ENCODE data around the gene THAP2. TPM values are rescaled to one million over a fixed set of nuclear protein-coding genes. Genes with fewer than 3 reads are reported as not detected.

THAP2 gene
- total and polyA plus RNA-seq, 2 experiments from 2014 or later = 4.7 to 16.5 TPM

DNA sequence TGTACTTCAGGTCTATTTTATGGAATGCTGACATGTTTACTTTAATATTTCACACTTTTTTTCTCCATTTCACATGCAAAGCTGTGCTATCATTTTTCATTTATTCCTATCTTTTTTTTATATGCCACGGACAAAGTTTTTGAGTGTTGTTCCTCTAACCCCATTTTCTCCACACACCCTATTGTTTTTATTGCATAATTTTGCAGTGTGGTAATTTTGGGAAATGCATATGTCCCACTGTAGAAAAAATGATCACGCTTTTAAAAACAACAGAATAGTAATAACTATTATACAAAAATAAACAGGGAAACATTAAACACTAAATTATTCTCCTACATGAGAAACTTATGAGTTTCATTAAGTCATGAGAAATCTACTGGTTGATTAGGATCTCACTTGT is 14.7 kb upstream of the THAP2 start:
- Histone ChIP-seq H3K9me2 (ENCODE audit: insufficient read depth) (no peaks in the 10 kb centered on the region), H3K27ac (ENCODE audit: low read depth) (no peak overlapping the region), H3K4me3 (no peak overlapping the region), H2AFZ (no peak overlapping the region), H3K4me2 (no peak overlapping the region), H3K36me3 (ENCODE audit: insufficient read depth) (peaks cover 32% of the 10 kb centered on the region), H3F3A (replicated peaks; ENCODE audit: low read depth) (no peaks in the 10 kb centered on the region), H3K4me1 (ENCODE audit: insufficient read depth) (no peaks in the 10 kb centered on the region), H3K27me3 (ENCODE audit: insufficient read depth) (no peaks in the 10 kb centered on the region), H3K79me2 (replicated peaks; ENCODE audit: insufficient read depth) (peaks cover 69% of the 10 kb centered on the region), H4K20me1 (replicated peaks; ENCODE audit: insufficient read depth) (peaks cover 13% of the 10 kb centered on the region; the same call in 1 of the 2 replicates)
- no peaks in the 10 kb centered on the region for H3K9me3 Mint-ChIP-seq
- ATAC-seq (no peak), DNase-seq (ENCODE audit: low spot score) (no peak)
- H3K27ac Mint-ChIP-seq = no peak overlapping the region; the same call in 1 of the 2 replicates
- H3K36me3 Mint-ChIP-seq (ENCODE audit: low read depth) = peaks cover 32% of the 10 kb centered on the region
- TF ChIP-seq, protein P1, sequence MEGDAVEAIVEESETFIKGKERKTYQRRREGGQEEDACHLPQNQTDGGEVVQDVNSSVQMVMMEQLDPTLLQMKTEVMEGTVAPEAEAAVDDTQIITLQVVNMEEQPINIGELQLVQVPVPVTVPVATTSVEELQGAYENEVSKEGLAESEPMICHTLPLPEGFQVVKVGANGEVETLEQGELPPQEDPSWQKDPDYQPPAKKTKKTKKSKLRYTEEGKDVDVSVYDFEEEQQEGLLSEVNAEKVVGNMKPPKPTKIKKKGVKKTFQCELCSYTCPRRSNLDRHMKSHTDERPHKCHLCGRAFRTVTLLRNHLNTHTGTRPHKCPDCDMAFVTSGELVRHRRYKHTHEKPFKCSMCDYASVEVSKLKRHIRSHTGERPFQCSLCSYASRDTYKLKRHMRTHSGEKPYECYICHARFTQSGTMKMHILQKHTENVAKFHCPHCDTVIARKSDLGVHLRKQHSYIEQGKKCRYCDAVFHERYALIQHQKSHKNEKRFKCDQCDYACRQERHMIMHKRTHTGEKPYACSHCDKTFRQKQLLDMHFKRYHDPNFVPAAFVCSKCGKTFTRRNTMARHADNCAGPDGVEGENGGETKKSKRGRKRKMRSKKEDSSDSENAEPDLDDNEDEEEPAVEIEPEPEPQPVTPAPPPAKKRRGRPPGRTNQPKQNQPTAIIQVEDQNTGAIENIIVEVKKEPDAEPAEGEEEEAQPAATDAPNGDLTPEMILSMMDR (conservative IDR thresholded peaks at IDR 0.05; ENCODE audit: low read depth in 2 of 2) = no peak
- TF ChIP-seq NANOG (IDR thresholded peaks at IDR 0.05; ENCODE audit: borderline replicate concordance) (no peak), CREB1 (CRISPR knock-in tag; IDR thresholded peaks at IDR 0.05; ENCODE audit: low read depth) (no peak), STAT1 (IDR thresholded peaks at IDR 0.05; ENCODE audit: unreplicated experiment) (no peak), EZH2 (IDR thresholded peaks at IDR 0.05; ENCODE audit: low read depth, unreplicated experiment) (no peak), JUNB (IDR thresholded peaks at IDR 0.05; ENCODE audit: unreplicated experiment) (no peak)
- H3K4me3 Mint-ChIP-seq = no peak overlapping the region
- H3K27me3 Mint-ChIP-seq (ENCODE audit: insufficient read depth, low read depth, poor library complexity) = no peaks in the 10 kb centered on the region
- no peaks in the 10 kb centered on the region for H3K4me1 Mint-ChIP-seq

DNA sequence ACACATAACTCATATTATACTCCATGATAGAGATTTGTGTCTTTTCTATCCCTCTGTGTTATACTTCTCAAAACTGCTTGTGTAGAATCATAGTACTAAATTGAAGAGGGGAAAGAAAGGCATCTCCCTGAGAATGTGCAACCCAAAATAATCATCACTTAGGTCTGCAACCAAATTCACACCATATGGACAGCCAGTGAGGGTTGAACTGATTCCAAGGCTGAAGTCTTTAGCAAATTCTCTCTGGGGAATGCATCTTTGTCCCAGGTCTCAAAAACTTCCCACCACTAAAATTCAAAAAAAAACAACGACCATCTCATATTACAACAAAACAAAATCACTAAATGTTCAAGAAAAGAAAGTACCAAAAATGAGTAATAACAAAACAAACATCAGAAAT is 11.4 kb upstream of the THAP2 start:
- H3K4me2 ChIP-seq = no peak overlapping the region
- peaks cover 15% of the 10 kb centered on the region for H3K36me3 ChIP-seq (ENCODE audit: insufficient read depth)
- H3K79me2 ChIP-seq (replicated peaks; ENCODE audit: insufficient read depth) = peaks cover 91% of the 10 kb centered on the region
- H2AFZ ChIP-seq = no peak overlapping the region
- no peaks in the 10 kb centered on the region for H3K4me1 ChIP-seq (ENCODE audit: insufficient read depth)
- no peaks in the 10 kb centered on the region for H3K27me3 ChIP-seq (ENCODE audit: insufficient read depth)
- H3K4me3 ChIP-seq = no peak overlapping the region
- ATAC-seq (no peak), DNase-seq (ENCODE audit: low spot score) (no peak)
- Mint-ChIP-seq H3K27ac (no peak overlapping the region), H3K27me3 (ENCODE audit: insufficient read depth, low read depth, poor library complexity) (no peaks in the 10 kb centered on the region), H3K4me3 (no peak overlapping the region), H3K9me3 (no peaks in the 10 kb centered on the region), H3K4me1 (no peaks in the 10 kb centered on the region), H3K36me3 (ENCODE audit: low read depth) (peaks cover 22% of the 10 kb centered on the region)
- H3K9me2 ChIP-seq (ENCODE audit: insufficient read depth) = no peaks in the 10 kb centered on the region
- peaks cover 12% of the 10 kb centered on the region; the same call in 1 of the 2 replicates for H4K20me1 ChIP-seq (replicated peaks; ENCODE audit: insufficient read depth)
- no peaks in the 10 kb centered on the region for H3F3A ChIP-seq (replicated peaks; ENCODE audit: low read depth)
- no peak overlapping the region for H3K27ac ChIP-seq (ENCODE audit: low read depth)
- TF ChIP-seq EZH2phosphoT487 (IDR thresholded peaks at IDR 0.05; ENCODE audit: unreplicated experiment) (no peak), JUNB (IDR thresholded peaks at IDR 0.05; ENCODE audit: unreplicated experiment) (no peak), POLR2AphosphoS5 (IDR thresholded peaks at IDR 0.05; ENCODE audit: low read depth) (no peak), EZH2 (IDR thresholded peaks at IDR 0.05; ENCODE audit: low read depth, unreplicated experiment) (no peak), CREB1 (CRISPR knock-in tag; IDR thresholded peaks at IDR 0.05; ENCODE audit: low read depth) (no peak), ZNF331 (CRISPR knock-in tag; IDR thresholded peaks at IDR 0.05; ENCODE audit: low read depth) (no peak)
- TF ChIP-seq, protein P2, sequence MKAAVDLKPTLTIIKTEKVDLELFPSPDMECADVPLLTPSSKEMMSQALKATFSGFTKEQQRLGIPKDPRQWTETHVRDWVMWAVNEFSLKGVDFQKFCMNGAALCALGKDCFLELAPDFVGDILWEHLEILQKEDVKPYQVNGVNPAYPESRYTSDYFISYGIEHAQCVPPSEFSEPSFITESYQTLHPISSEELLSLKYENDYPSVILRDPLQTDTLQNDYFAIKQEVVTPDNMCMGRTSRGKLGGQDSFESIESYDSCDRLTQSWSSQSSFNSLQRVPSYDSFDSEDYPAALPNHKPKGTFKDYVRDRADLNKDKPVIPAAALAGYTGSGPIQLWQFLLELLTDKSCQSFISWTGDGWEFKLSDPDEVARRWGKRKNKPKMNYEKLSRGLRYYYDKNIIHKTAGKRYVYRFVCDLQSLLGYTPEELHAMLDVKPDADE (IDR thresholded peaks at IDR 0.05) = no peak
- TF ChIP-seq, protein P1 (conservative IDR thresholded peaks at IDR 0.05; ENCODE audit: low read depth in 2 of 2) = no peak
- TF ChIP-seq, protein P3, sequence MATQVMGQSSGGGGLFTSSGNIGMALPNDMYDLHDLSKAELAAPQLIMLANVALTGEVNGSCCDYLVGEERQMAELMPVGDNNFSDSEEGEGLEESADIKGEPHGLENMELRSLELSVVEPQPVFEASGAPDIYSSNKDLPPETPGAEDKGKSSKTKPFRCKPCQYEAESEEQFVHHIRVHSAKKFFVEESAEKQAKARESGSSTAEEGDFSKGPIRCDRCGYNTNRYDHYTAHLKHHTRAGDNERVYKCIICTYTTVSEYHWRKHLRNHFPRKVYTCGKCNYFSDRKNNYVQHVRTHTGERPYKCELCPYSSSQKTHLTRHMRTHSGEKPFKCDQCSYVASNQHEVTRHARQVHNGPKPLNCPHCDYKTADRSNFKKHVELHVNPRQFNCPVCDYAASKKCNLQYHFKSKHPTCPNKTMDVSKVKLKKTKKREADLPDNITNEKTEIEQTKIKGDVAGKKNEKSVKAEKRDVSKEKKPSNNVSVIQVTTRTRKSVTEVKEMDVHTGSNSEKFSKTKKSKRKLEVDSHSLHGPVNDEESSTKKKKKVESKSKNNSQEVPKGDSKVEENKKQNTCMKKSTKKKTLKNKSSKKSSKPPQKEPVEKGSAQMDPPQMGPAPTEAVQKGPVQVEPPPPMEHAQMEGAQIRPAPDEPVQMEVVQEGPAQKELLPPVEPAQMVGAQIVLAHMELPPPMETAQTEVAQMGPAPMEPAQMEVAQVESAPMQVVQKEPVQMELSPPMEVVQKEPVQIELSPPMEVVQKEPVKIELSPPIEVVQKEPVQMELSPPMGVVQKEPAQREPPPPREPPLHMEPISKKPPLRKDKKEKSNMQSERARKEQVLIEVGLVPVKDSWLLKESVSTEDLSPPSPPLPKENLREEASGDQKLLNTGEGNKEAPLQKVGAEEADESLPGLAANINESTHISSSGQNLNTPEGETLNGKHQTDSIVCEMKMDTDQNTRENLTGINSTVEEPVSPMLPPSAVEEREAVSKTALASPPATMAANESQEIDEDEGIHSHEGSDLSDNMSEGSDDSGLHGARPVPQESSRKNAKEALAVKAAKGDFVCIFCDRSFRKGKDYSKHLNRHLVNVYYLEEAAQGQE (IDR thresholded peaks at IDR 0.05; ENCODE audit: unreplicated experiment) = no peak

Data from GM23338 (cell line).